Bronchial smooth muscle cell (primary cell): ENCODE data around the gene NYAP2. TPM values are rescaled to one million over a fixed set of nuclear protein-coding genes. Genes with fewer than 3 reads are reported as not detected.

Experiments used
- total RNA-seq: library from RNA; depleted of rRNA; stranded (reverse); fragments of >200 nt; gene quantifications from 2 replicates; pipeline ENCODE4 v1.2.1, GENCODE V29; 2014

The NYAP2 gene
- not detected in 2 replicates for total RNA-seq

GRCh38 chr2:225399504-225399903 lies at the start of gene NYAP2:
NYAP2 (plus strand) TSS chr2:225399710; CDS start chr2:225408881, 9,171 bp downstream.

